GM21381 (cell line): ENCODE data around the gene ZACN.
"Not testable (repeated sequence)": the region's sequence is repeated elsewhere in the genome, so short reads cannot be mapped to it uniquely, and the experiment has no call there.

Experiments used
- ATAC-seq: cut with Tn5 transposase; IDR thresholded peaks from one replicate; pipeline ENCODE4 v1.9.1; 2021; ENCODE audit warnings: mild to moderate bottlenecking, moderate library complexity; ENCODE audit not compliant: unreplicated experiment

ZACN gene

GRCh38 chr17:76053246-76054111 is 25.5 kb upstream of the ZACN start:
- ATAC-seq, result no peak

GRCh38 chr17:76054112-76054476 is 24.9 kb upstream of the ZACN start:
- no peak for ATAC-seq

GRCh38 chr17:76056882-76057281 is 22.1 kb upstream of the ZACN start:
- no peak for ATAC-seq

- not testable (repeated sequence) for ATAC-seq
Observed at GRCh38 chr17:76058264-76058663, 20.7 kb upstream of the ZACN start.

GRCh38 chr17:76063875-76064546 is 15.0 kb upstream of the ZACN start:
- ATAC-seq, result no peak

- no peak for ATAC-seq
Observed at GRCh38 chr17:76065775-76066174, 13.2 kb upstream of the ZACN start.

- peak; percentile 10 for ATAC-seq
Observed at GRCh38 chr17:76071531-76072147, 7.3 kb upstream of the ZACN start.

- peak; percentile 94 for ATAC-seq
Observed at GRCh38 chr17:76072148-76072858, 6.7 kb upstream of the ZACN start, which contains the start of gene SRP68. Gene SRP68 (minus strand): TSS chr17:76072517. CDS start chr17:76072491, 26 bp downstream.

- no peak for ATAC-seq
Observed at GRCh38 chr17:76074390-76075363, 4.3 kb upstream of the ZACN start, which contains the start of gene GALR2. Gene GALR2 (plus strand): TSS chr17:76074781. CDS start chr17:76074884, 103 bp downstream.

GRCh38 chr17:76075364-76076145 is 3.4 kb upstream of the ZACN start:
- no peak for ATAC-seq

GRCh38 chr17:76076146-76076764 is 2.7 kb upstream of the ZACN start:
- no peak for ATAC-seq

GRCh38 chr17:76076765-76077583 is 2.0 kb upstream of the ZACN start:
- ATAC-seq, result no peak

- no peak for ATAC-seq
Observed at GRCh38 chr17:76077584-76078110, 1.3 kb upstream of the ZACN start.

- not testable (repeated sequence) for ATAC-seq
Observed at GRCh38 chr17:76078370-76078769, 612 bp upstream of the ZACN start.

- no peak for ATAC-seq
Observed at GRCh38 chr17:76079535-76079955, 563 bp downstream of the ZACN start.

GRCh38 chr17:76079956-76080767 is 1.2 kb downstream of the ZACN start:
- no peak for ATAC-seq
